ENCODE data around the gene THSD7A. TPM values are rescaled to one million over a fixed set of nuclear protein-coding genes. Genes with fewer than 3 reads are reported as not detected.

The THSD7A gene
- total RNA-seq, 3 donors from 2014 or later (not counting 1 experiment from before 2014, with no cell fraction given) = 0.29 to 8.6 TPM; not detected in 1

DNA sequence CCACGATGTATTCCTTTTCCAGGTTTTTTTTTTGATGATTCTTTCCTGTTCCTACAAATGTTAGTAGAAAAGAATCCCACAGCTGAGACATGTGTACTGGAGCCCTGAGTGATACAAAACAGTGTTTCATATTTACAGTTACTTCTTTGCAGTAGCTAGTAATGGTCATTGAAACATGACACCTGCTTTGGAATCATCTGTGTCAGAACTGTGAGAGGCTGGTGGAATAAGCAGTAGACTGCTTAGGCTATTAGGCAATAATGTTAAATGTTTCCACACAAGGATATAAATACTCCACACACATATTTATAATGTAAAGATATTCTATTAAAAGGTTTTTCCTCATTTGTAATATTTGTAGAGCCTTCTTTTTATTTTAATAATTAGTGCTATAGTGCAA lies 394.0 kb downstream of the THSD7A start:
- ATAC-seq (no peak), DNase-seq (no peak)
- Mint-ChIP-seq H3K4me3 (no peak overlapping the region), H3K4me1 (no peaks in the 10 kb centered on the region), H3K36me3 (no peaks in the 10 kb centered on the region), H3K9me3 (peaks cover 2% of the 10 kb centered on the region in 2 donors), H3K27ac (no peak overlapping the region), H3K27me3 (ENCODE audit: low read depth in 2 of 2) (no peaks in the 10 kb centered on the region)
- intact Hi-C loops (cut with micrococcal nuclease) = no loop called here
- H3K9me3 ChIP-seq (ENCODE audit: control insufficient read depth, insufficient read depth, low read length) = no peaks in the 10 kb centered on the region
- no CpG with 5 or more reads among the region's 1 CpG for WGBS (ENCODE audit: insufficient coverage)
- H3K4me3 ChIP-seq (ENCODE audit: low read length) = no peak overlapping the region
- H3K27ac ChIP-seq (ENCODE audit: low read length) = no peak overlapping the region
- no peaks in the 10 kb centered on the region for H3K4me1 ChIP-seq (ENCODE audit: control insufficient read depth, insufficient read depth, low read length)
- TF ChIP-seq, protein P1, sequence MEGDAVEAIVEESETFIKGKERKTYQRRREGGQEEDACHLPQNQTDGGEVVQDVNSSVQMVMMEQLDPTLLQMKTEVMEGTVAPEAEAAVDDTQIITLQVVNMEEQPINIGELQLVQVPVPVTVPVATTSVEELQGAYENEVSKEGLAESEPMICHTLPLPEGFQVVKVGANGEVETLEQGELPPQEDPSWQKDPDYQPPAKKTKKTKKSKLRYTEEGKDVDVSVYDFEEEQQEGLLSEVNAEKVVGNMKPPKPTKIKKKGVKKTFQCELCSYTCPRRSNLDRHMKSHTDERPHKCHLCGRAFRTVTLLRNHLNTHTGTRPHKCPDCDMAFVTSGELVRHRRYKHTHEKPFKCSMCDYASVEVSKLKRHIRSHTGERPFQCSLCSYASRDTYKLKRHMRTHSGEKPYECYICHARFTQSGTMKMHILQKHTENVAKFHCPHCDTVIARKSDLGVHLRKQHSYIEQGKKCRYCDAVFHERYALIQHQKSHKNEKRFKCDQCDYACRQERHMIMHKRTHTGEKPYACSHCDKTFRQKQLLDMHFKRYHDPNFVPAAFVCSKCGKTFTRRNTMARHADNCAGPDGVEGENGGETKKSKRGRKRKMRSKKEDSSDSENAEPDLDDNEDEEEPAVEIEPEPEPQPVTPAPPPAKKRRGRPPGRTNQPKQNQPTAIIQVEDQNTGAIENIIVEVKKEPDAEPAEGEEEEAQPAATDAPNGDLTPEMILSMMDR (IDR thresholded peaks at IDR 0.05) = no peak
- no peaks in the 10 kb centered on the region for H3K36me3 ChIP-seq (ENCODE audit: control insufficient read depth, insufficient read depth, low read length)
- H3K27me3 ChIP-seq (ENCODE audit: control insufficient read depth, insufficient read depth, low read length) = no peaks in the 10 kb centered on the region

DNA sequence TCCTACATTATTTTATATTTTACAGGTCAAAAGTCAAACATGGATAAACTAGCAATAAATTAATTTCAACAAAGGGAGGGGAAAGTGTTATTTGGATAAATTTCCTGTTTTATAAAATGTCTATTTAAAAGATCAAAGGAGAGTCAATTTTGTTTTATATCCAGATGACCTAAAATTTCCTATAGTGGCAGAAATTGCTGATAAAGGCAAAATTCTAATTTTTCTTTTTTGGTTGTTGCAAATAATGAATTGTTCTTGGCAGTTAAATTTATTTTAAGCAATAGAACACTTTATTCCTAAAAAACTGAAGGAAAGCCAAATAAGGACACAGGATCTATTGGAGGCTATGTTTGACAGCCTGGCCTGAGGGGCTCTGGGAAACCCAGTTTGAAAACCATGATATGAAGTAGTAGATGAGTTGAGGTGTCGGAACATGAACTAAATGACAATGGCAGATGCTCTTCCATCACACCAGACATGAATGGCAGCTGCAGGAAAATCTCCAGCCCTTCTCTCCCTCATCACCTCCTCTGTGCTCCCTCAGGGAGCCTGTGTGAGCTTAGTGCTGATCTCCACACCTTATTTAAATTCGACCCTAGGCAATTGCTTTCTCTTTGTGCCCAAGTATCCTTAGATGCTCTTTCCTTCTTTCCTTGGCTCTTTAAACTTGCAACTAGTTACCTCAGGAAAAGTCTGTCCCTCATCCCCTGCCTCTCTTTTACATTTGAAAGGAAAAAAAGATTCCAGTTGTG lies 395.0 kb downstream of the THSD7A start:
- H3K4me3 ChIP-seq (ENCODE audit: low read length) = no peak overlapping the region
- Mint-ChIP-seq H3K27ac (no peak overlapping the region), H3K9me3 (peaks cover 2% of the 10 kb centered on the region in 2 donors), H3K27me3 (ENCODE audit: low read depth in 2 of 2) (no peaks in the 10 kb centered on the region), H3K4me1 (no peaks in the 10 kb centered on the region), H3K36me3 (no peaks in the 10 kb centered on the region), H3K4me3 (no peak overlapping the region)
- H3K4me1 ChIP-seq (ENCODE audit: control insufficient read depth, insufficient read depth, low read length) = no peaks in the 10 kb centered on the region
- H3K27ac ChIP-seq (ENCODE audit: low read length) = no peak overlapping the region
- H3K9me3 ChIP-seq (ENCODE audit: control insufficient read depth, insufficient read depth, low read length) = no peaks in the 10 kb centered on the region
- no peak for DNase-seq
- H3K27me3 ChIP-seq (ENCODE audit: control insufficient read depth, insufficient read depth, low read length) = no peaks in the 10 kb centered on the region
- no peaks in the 10 kb centered on the region for H3K36me3 ChIP-seq (ENCODE audit: control insufficient read depth, insufficient read depth, low read length)
- ATAC-seq = no peak
- WGBS (ENCODE audit: insufficient coverage) = 67% methylated on average over 1 of the region's 2 CpGs
- TF ChIP-seq, protein P1 (IDR thresholded peaks at IDR 0.05) = no peak
- intact Hi-C loops (cut with micrococcal nuclease) = no loop called here

DNA sequence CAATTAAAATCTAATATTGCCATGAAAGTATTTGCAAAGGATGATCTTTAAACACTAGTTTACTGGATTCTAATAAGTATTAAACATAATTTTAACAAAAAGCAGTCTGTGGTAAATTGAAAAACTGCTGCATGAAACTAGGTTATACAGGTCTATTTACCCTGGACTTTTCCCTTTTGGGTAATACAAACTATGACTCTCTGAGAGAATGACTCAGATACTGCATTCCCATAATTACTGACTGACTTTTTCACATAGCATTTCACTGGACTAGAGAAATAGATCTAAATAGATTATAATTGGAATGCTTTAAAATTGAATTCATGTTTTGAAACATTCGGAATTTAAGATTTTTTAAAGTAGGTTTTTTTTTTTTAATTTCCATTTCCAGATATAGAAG lies 395.7 kb downstream of the THSD7A start:
- Mint-ChIP-seq H3K27ac (no peak overlapping the region), H3K9me3 (peaks cover 2% of the 10 kb centered on the region in 2 donors), H3K36me3 (no peaks in the 10 kb centered on the region), H3K4me1 (no peaks in the 10 kb centered on the region), H3K4me3 (no peak overlapping the region), H3K27me3 (ENCODE audit: low read depth in 2 of 2) (no peaks in the 10 kb centered on the region)
- no peaks in the 10 kb centered on the region for H3K27me3 ChIP-seq (ENCODE audit: control insufficient read depth, insufficient read depth, low read length)
- TF ChIP-seq, protein P1 (IDR thresholded peaks at IDR 0.05) = no peak
- H3K9me3 ChIP-seq (ENCODE audit: control insufficient read depth, insufficient read depth, low read length) = no peaks in the 10 kb centered on the region
- intact Hi-C loops (cut with micrococcal nuclease) = no loop called here
- WGBS (ENCODE audit: insufficient coverage) = no CpG with 5 or more reads among the region's 1 CpG
- no peak overlapping the region for H3K4me3 ChIP-seq (ENCODE audit: low read length)
- no peaks in the 10 kb centered on the region for H3K36me3 ChIP-seq (ENCODE audit: control insufficient read depth, insufficient read depth, low read length)
- H3K4me1 ChIP-seq (ENCODE audit: control insufficient read depth, insufficient read depth, low read length) = no peaks in the 10 kb centered on the region
- H3K27ac ChIP-seq (ENCODE audit: low read length) = no peak overlapping the region
- no peak for DNase-seq
- no peak for ATAC-seq

DNA sequence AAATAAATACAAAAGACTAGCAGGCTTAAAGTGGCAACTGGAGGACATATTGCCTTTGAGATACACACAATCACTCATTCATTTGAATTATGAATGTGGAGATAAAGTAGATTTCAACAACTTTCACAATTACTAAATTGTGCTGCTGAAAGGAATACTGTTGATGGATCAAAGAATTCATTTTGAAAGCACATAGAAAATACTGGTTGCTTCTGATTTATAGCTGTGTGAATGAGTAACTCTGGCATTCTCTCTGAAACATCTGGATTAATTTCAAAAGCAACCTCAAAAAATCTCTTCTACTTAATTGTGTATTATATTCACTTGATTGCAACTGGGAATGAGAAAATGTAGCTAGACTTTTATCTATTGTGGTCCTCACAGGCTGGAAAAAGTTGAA lies 397.6 kb downstream of the THSD7A start:
- DNase-seq (no peak), ATAC-seq (no peak)
- Histone ChIP-seq H3K4me1 (ENCODE audit: control insufficient read depth, insufficient read depth, low read length) (no peaks in the 10 kb centered on the region), H3K4me3 (ENCODE audit: low read length) (no peak overlapping the region), H3K9me3 (ENCODE audit: control insufficient read depth, insufficient read depth, low read length) (no peaks in the 10 kb centered on the region), H3K36me3 (ENCODE audit: control insufficient read depth, insufficient read depth, low read length) (no peaks in the 10 kb centered on the region), H3K27me3 (ENCODE audit: control insufficient read depth, insufficient read depth, low read length) (no peaks in the 10 kb centered on the region), H3K27ac (ENCODE audit: low read length) (no peak overlapping the region)
- no peak overlapping the region for H3K4me3 Mint-ChIP-seq
- H3K27me3 Mint-ChIP-seq (ENCODE audit: low read depth in 2 of 2) = no peaks in the 10 kb centered on the region
- H3K9me3 Mint-ChIP-seq = peaks cover 0 to 2% of the 10 kb centered on the region in 2 donors
- intact Hi-C loops (cut with micrococcal nuclease) = no loop called here
- H3K4me1 Mint-ChIP-seq = no peaks in the 10 kb centered on the region
- TF ChIP-seq, protein P1 (IDR thresholded peaks at IDR 0.05) = no peak
- H3K27ac Mint-ChIP-seq = no peak overlapping the region
- H3K36me3 Mint-ChIP-seq = no peaks in the 10 kb centered on the region

All from natural killer cell (primary cell).